Measurements from ENCODE around the gene PLCB1.
"Not testable (repeated sequence)": the region's sequence is repeated elsewhere in the genome, so short reads cannot be mapped to it uniquely, and the experiment has no call there.

Gene PLCB1

GRCh38 chr20:8443464-8444072 lies 311.5 kb downstream of the PLCB1 start:
- DNase-seq (ENCODE audit: low read depth): no peak

GRCh38 chr20:8447262-8448120 lies 315.4 kb downstream of the PLCB1 start:
- no peak for DNase-seq (ENCODE audit: low read depth)

- DNase-seq (ENCODE audit: low read depth): no peak
These were observed 317.1 kb downstream of the PLCB1 start for GRCh38 chr20:8449123-8449522.

GRCh38 chr20:8454137-8454712 lies 322.2 kb downstream of the PLCB1 start:
- DNase-seq (ENCODE audit: low read depth): peak; percentile 69

GRCh38 chr20:8456765-8457164 lies 324.7 kb downstream of the PLCB1 start:
- DNase-seq (ENCODE audit: low read depth): no peak

GRCh38 chr20:8457978-8458377 lies 325.9 kb downstream of the PLCB1 start:
- no peak for DNase-seq (ENCODE audit: low read depth)

- DNase-seq (ENCODE audit: low read depth): no peak
These were observed 329.1 kb downstream of the PLCB1 start for GRCh38 chr20:8461186-8461585.

- DNase-seq (ENCODE audit: low read depth): no peak
These were observed 332.3 kb downstream of the PLCB1 start for GRCh38 chr20:8464368-8464767.

- not testable (repeated sequence) for DNase-seq (ENCODE audit: low read depth)
These were observed 334.7 kb downstream of the PLCB1 start for GRCh38 chr20:8466781-8467180.

- no peak for DNase-seq (ENCODE audit: low read depth)
These were observed 338.1 kb downstream of the PLCB1 start for GRCh38 chr20:8470156-8470555.

- DNase-seq (ENCODE audit: low read depth): no peak
These were observed 339.4 kb downstream of the PLCB1 start for GRCh38 chr20:8471465-8471864.

- no peak for DNase-seq (ENCODE audit: low read depth)
These were observed 341.4 kb downstream of the PLCB1 start for GRCh38 chr20:8473459-8473858.

GRCh38 chr20:8474027-8474668 lies 342.1 kb downstream of the PLCB1 start:
- DNase-seq (ENCODE audit: low read depth): no peak

- DNase-seq (ENCODE audit: low read depth): no peak
These were observed 344.0 kb downstream of the PLCB1 start for GRCh38 chr20:8476021-8476420.

GRCh38 chr20:8480597-8480996 lies 348.5 kb downstream of the PLCB1 start:
- no peak for DNase-seq (ENCODE audit: low read depth)

- DNase-seq (ENCODE audit: low read depth): no peak
These were observed 355.6 kb downstream of the PLCB1 start for GRCh38 chr20:8487696-8488095.

GRCh38 chr20:8489094-8489883 lies 357.2 kb downstream of the PLCB1 start:
- no peak for DNase-seq (ENCODE audit: low read depth)

- no peak for DNase-seq (ENCODE audit: low read depth)
These were observed 358.2 kb downstream of the PLCB1 start for GRCh38 chr20:8490076-8490830.

- no peak for DNase-seq (ENCODE audit: low read depth)
These were observed 360.1 kb downstream of the PLCB1 start for GRCh38 chr20:8492173-8492572.

- no peak for DNase-seq (ENCODE audit: low read depth)
These were observed 366.5 kb downstream of the PLCB1 start for GRCh38 chr20:8498571-8498970.

GRCh38 chr20:8504030-8504429 lies 372.0 kb downstream of the PLCB1 start:
- no peak for DNase-seq (ENCODE audit: low read depth)
